Cardiac fibroblast (primary cell): ENCODE results near the gene OLAH.

Experiments used
- DNase-seq, 2 donors: peaks; one replicate each; pipeline versions ENCODE4 v3.0.0 to v3.0.0-alpha.2; 2010; ENCODE audit warnings: low read depth in 2 of 2
- H3K4me3 ChIP-seq, 2 donors: replicated peaks in 1 of 2; 1 replicate in 1 of 2; 2 replicates in 1 of 2; pipeline ENCODE4 v1.5.1; 2011; ENCODE audit warnings: low read depth in 2 of 2, low read length in 2 of 2, mild to moderate bottlenecking in 2 of 2, moderate library complexity in 1 of 2
- CTCF ChIP-seq: IDR thresholded peaks from one replicate; pipeline ENCODE4 v1.5.1; 2011; ENCODE audit warnings: low read depth, mild to moderate bottlenecking, low read length, inconsistent platforms

The OLAH gene

DNA sequence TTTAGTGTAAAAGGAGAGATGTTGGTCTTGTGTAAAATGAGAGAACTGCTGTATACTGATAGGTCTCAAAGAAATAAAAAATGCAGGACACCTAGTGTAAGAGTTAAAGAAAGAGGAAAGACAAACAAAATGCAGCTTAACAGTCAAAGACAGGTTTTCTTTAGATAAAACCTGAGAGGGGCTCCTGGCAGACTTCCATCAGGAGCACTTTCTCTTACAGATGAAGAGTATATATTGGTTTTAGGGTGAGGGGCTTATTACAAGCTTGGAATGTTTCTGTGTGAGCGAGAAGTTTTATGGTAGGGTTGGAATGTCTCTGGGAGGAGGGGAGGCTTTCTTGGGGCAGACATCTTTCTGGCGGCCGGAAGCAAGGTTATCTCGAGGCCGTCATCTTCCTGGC, 28.6 kb downstream of the OLAH start:
- no peak for DNase-seq
- no peak overlapping the region for H3K4me3 ChIP-seq
- TF ChIP-seq CTCF: no peak

DNA sequence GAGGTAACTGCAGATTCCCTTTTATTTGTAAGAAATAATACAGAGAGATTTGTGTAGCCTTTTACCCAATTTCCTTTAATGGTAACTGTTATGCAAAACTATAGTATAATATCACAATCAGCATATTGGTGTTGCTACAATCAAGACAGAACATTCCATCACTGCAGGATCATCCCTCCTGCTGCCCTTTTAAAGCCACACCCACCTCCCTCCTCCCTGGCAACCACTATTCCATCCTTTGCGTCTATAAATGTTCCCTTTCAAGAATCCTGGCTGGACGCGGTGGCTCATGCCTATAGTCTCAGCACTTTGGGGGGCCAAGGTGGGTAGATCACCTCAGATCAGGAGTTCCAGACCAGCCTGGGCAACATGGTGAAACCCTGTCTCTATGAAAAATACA, 31.7 kb downstream of the OLAH start:
- no peak for TF ChIP-seq CTCF
- no peak for DNase-seq
- H3K4me3 ChIP-seq: no peak overlapping the region

- DNase-seq: no peak
- TF ChIP-seq CTCF: no peak
- peak overlapping the region; percentile 40 to 47 for H3K4me3 ChIP-seq
Observed at GRCh38 chr10:15083674-15084501, 40.1 kb downstream of the OLAH start.

DNA sequence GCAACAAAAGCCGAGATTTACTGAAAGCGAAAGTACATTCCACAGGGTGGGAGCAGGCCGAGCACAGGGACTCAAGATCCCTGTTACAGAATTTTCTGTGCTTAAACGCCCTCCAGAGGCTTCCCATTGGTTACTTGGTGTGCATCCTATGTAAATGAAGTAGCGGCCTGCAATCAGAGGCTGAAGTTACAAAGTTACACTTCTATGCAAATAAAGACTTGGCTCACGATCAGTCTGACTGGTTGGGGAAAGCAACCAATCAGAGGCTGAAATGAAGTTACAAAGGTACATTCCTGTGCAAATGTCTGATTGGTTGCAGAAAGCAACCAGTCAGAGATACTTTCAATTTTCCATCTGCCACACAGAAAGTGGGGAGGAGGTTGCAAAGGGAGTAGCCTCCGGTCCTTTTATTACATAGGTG, 40.8 kb downstream of the OLAH start:
- peak; percentile 98 to 99 for DNase-seq
- no peak for TF ChIP-seq CTCF
- H3K4me3 ChIP-seq: peak overlapping the region; percentile 40 to 47

- peak within 1 kb of the TSS; percentile 53 to 60 for H3K4me3 ChIP-seq
- peak; percentile 73 to 81 for DNase-seq
- TF ChIP-seq CTCF: peak; percentile 29
Observed at GRCh38 chr10:15088428-15089261, 44.9 kb downstream of the OLAH start, which contains the start of gene ACBD7. Gene ACBD7, minus strand, starts transcription at chr10:15088776. Its CDS starts 48 bp downstream, at chr10:15088728.

DNA sequence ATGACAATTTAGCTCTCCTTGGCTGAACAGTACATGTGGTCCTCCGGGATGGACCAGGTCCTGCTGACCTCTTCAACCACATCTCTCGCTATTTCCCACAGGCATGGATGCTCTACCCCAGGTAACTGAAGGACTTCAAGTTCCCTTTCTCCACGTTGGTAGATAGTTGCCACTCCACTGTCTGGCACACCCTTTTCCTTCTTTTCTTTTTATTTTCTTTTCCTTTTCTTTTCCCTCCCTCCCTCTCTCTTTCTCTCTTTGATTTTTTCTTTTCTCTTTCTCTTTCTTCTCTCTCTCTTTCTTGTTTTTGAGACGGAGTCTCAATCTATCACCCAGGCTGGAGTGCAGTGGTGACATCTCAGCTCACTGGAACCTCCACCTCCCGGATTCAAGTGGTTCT, 47.7 kb downstream of the OLAH start:
- TF ChIP-seq CTCF: no peak
- H3K4me3 ChIP-seq: no peak overlapping the region
- no peak for DNase-seq
